Liver (tissue), 3 donors: ENCODE results near the gene DIP2C.

Experiments used
- EGR1 ChIP-seq, 2 donors: IDR thresholded peaks; 2 replicates each; pipeline ENCODE4 v1.6.1; 2016 to 2018; ENCODE audit warnings: antibody characterized with exemption in 2 of 2, low read depth in 2 of 2
- GABPA ChIP-seq, 2 donors: IDR thresholded peaks in 1 of 2; conservative IDR thresholded peaks in 1 of 2; 2 replicates each; pipeline ENCODE4 v1.6.1; 2016; ENCODE audit warnings: antibody characterized with exemption in 2 of 2, mild to moderate bottlenecking in 1 of 2, moderate library complexity in 1 of 2
- HNF4G ChIP-seq: IDR thresholded peaks from 2 replicates; pipeline ENCODE4 v1.6.1; 2016; ENCODE audit warnings: antibody characterized with exemption
- JUND ChIP-seq, 2 donors: IDR thresholded peaks; 2 replicates each; pipeline ENCODE4 v1.6.1; 2016; ENCODE audit warnings: antibody characterized with exemption in 2 of 2
- NR2F2 ChIP-seq: IDR thresholded peaks from 2 replicates; pipeline ENCODE4 v1.6.1; 2016; ENCODE audit warnings: antibody characterized with exemption
- RAD21 ChIP-seq, 2 donors: IDR thresholded peaks; 2 replicates each; pipeline ENCODE4 v1.6.1; 2016; ENCODE audit warnings: antibody characterized with exemption in 2 of 2, mild to moderate bottlenecking in 2 of 2
- TAF1 ChIP-seq: conservative IDR thresholded peaks from 2 replicates; pipeline ENCODE4 v1.6.1; 2016; ENCODE audit warnings: antibody characterized with exemption, mild to moderate bottlenecking
- YY1 ChIP-seq: IDR thresholded peaks from 2 replicates; pipeline ENCODE4 v1.6.1; 2016; ENCODE audit warnings: antibody characterized with exemption, mild to moderate bottlenecking
- TF ChIP-seq, protein P1 (sequence below): IDR thresholded peaks from 2 replicates; pipeline ENCODE4 v1.6.1; 2016; ENCODE audit warnings: antibody characterized with exemption, mild to moderate bottlenecking
- TF ChIP-seq, protein P2 (sequence below): fragments of 150-350 bp; IDR thresholded peaks from 2 replicates; pipeline ENCODE4 v1.5.1; 2017; ENCODE audit warnings: improper control_type of control experiment, low read depth, low read length; ENCODE audit not compliant: missing input control
- TF ChIP-seq, protein P3 (sequence below): IDR thresholded peaks from 2 replicates; pipeline ENCODE4 v1.6.1; 2016; ENCODE audit warnings: antibody characterized with exemption
- donor health status: healthy.
- donor health status: healthy.

DNA sequence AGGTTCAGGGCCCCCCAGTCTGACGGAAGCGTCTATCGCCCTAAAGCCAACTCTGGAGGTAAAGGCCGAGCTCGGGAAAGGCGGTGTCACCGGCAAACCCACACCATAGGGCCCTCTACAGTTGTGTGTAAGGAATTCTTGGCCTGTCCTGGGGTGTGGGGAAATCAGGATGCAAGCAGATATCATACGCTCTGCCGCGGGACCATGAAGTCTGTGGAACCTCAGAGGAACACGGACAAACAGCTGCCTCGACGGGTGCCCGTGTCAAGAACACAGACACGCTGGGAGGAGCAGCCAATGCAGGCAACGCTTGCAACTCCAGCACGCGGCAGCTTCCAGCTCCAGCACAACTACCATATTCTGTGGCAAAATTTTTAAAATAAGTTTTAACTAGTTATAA lies 157.9 kb downstream of the DIP2C start:
- TF ChIP-seq JUND (IDR thresholded peaks at IDR 0.05) (no peak), NR2F2 (no peak), HNF4G (no peak), EGR1 (IDR thresholded peaks at IDR 0.05; ENCODE audit: low read depth in 2 of 2) (no peak), YY1 (no peak), RAD21 (IDR thresholded peaks at IDR 0.05) (no peak), GABPA (IDR thresholded peaks at IDR 0.05 in 1 of 2, conservative IDR thresholded peaks at IDR 0.05 in 1 of 2) (no peak), TAF1 (no peak)
- TF ChIP-seq, protein P1, sequence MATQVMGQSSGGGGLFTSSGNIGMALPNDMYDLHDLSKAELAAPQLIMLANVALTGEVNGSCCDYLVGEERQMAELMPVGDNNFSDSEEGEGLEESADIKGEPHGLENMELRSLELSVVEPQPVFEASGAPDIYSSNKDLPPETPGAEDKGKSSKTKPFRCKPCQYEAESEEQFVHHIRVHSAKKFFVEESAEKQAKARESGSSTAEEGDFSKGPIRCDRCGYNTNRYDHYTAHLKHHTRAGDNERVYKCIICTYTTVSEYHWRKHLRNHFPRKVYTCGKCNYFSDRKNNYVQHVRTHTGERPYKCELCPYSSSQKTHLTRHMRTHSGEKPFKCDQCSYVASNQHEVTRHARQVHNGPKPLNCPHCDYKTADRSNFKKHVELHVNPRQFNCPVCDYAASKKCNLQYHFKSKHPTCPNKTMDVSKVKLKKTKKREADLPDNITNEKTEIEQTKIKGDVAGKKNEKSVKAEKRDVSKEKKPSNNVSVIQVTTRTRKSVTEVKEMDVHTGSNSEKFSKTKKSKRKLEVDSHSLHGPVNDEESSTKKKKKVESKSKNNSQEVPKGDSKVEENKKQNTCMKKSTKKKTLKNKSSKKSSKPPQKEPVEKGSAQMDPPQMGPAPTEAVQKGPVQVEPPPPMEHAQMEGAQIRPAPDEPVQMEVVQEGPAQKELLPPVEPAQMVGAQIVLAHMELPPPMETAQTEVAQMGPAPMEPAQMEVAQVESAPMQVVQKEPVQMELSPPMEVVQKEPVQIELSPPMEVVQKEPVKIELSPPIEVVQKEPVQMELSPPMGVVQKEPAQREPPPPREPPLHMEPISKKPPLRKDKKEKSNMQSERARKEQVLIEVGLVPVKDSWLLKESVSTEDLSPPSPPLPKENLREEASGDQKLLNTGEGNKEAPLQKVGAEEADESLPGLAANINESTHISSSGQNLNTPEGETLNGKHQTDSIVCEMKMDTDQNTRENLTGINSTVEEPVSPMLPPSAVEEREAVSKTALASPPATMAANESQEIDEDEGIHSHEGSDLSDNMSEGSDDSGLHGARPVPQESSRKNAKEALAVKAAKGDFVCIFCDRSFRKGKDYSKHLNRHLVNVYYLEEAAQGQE = no peak
- TF ChIP-seq, protein P2, sequence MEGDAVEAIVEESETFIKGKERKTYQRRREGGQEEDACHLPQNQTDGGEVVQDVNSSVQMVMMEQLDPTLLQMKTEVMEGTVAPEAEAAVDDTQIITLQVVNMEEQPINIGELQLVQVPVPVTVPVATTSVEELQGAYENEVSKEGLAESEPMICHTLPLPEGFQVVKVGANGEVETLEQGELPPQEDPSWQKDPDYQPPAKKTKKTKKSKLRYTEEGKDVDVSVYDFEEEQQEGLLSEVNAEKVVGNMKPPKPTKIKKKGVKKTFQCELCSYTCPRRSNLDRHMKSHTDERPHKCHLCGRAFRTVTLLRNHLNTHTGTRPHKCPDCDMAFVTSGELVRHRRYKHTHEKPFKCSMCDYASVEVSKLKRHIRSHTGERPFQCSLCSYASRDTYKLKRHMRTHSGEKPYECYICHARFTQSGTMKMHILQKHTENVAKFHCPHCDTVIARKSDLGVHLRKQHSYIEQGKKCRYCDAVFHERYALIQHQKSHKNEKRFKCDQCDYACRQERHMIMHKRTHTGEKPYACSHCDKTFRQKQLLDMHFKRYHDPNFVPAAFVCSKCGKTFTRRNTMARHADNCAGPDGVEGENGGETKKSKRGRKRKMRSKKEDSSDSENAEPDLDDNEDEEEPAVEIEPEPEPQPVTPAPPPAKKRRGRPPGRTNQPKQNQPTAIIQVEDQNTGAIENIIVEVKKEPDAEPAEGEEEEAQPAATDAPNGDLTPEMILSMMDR = no peak
- TF ChIP-seq, protein P3, sequence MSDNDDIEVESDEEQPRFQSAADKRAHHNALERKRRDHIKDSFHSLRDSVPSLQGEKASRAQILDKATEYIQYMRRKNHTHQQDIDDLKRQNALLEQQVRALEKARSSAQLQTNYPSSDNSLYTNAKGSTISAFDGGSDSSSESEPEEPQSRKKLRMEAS = no peak
